Myocyte (in vitro differentiated cells): ENCODE measurements around the gene RFLNA. TPM values are rescaled to one million over a fixed set of nuclear protein-coding genes. Genes with fewer than 3 reads are reported as not detected.
A peak's percentile ranks its signal among the peaks of the same experiment; 100 is the strongest.
"Not testable (repeated sequence)": the region's sequence is repeated elsewhere in the genome, so short reads cannot be mapped to it uniquely, and the experiment has no call there.

ENCODE experiments used
- DNase-seq: peaks from one replicate; pipeline ENCODE4 v3.0.0-alpha.2; 2012; ENCODE audit warnings: low read depth
- total RNA-seq: library from RNA; depleted of rRNA; stranded (reverse); fragments of >200 nt; gene quantifications from 2 replicates; pipeline ENCODE4 v1.2.3, GENCODE V29; 2014

RFLNA gene
- total RNA-seq, 1 donor from 2014 or later: 4.9 TPM

DNA sequence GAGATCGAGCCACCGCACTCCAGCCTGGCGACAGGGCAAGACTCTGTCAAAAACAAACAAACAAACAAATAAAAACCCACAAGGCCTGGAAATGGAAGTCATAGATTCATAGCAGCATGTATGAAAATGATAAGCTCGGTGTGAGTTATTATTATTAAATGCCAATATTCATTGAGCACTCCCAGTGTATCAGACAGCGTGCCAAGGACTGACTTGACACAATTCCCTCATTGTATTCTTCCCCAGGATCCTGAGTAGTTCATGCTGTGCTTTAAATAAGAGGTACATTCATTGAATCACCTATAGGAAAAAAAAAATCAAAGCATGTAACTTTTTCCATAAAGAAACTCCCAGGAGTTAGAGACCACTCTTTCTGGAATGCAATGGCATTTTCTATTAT lies 12.6 kb upstream of the RFLNA start:
- DNase-seq: no peak

GRCh38 chr12:124283326-124283725 lies 11.6 kb upstream of the RFLNA start:
- no peak for DNase-seq

DNA sequence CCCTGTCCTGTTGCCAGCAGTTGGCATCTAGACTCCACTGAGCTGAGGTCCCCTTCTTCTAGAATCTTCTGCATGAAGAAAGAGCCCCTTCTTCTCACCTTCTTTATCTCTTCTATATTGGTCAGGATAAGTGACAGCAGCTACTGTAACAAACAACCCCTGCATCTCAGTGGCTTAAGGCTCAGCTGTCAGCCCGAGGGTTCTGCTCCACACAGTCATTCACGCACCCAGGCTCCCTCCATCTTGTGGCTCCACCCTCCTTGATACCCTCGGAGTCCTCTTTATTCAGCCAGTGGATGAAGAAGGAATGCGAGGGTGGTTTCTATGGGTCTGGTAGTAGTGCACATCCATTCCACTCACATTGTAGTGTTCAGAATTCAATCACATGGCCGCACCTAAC lies 10.5 kb upstream of the RFLNA start:
- DNase-seq: no peak

DNA sequence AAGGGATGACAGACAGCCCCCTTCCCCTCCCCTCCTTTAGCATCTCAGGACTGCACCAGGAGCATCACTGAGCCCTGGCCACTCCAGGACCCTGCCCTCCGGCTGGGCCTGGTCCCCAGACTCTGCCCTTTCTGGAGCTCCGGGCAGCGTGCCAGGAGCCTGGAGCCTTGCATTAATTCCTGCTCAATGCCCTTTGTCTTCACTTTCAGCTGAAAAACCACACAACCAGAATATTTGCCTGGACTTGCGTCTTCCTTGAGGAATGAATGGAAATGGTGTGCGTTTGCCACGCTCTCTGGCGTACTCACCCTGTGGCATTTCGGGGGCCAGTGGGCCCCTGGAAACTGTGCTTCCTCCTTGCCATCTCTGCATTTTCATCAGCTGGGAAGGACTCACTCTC lies 8.5 kb upstream of the RFLNA start:
- no peak for DNase-seq

DNA sequence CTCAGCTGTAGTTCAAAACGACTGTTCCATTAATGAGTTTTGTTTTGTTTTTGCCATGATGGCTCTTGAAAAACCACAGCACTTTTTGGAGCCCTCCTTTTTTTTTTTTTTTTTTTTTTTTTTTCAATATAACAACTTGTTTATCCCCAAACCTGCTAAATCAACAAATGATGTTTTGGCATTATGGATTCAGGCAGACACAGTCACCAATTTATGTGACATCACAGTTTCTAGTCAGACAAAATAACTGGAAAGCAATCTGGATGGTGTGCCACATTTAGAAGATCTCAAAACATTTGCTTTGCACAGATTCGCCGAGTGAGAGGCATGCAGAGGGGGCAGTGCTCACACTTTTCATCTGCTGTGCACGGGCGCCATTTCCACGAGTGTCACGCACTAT lies 7.9 kb upstream of the RFLNA start:
- no peak for DNase-seq

GRCh38 chr12:124289634-124290600 lies 5.0 kb upstream of the RFLNA start:
- peak; percentile 94 for DNase-seq

- DNase-seq: no peak
Measured at GRCh38 chr12:124292385-124292784, 2.5 kb upstream of the RFLNA start.

DNA sequence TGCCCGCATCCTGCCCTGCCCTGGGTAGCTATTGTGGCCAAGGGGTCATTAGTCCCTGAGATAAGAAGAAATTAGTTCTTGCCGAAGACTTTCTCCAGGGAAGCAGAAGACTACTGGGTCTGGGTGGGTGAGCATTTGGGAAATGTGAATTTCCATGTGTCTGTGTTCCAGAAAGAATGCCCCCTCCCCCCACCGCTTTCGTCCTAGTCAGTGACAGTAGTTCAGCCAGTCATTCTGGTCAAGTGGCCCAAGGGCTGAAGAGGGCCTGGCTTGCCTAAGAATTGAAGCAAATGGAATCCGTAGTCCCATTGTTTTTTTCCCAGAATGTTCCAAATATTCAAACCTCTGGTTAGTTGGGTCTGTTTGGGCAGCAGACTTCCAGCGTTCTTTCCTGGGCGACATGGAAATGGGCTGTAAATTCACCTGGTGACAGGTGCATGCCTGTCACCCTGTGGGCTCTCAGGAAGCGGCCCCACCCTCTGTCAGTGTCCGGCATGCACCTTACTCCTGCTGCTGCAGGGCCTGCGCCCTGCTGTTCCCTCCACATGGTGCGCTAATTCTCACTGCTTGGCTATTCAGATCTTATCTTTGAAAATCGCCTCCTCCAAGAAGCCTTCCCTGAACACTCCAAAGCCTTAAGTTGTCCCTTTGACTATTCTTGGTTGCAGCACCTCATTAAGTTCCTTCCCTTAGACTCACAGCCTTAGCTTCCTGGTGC lies 1.4 kb upstream of the RFLNA start:
- DNase-seq: no peak

DNA sequence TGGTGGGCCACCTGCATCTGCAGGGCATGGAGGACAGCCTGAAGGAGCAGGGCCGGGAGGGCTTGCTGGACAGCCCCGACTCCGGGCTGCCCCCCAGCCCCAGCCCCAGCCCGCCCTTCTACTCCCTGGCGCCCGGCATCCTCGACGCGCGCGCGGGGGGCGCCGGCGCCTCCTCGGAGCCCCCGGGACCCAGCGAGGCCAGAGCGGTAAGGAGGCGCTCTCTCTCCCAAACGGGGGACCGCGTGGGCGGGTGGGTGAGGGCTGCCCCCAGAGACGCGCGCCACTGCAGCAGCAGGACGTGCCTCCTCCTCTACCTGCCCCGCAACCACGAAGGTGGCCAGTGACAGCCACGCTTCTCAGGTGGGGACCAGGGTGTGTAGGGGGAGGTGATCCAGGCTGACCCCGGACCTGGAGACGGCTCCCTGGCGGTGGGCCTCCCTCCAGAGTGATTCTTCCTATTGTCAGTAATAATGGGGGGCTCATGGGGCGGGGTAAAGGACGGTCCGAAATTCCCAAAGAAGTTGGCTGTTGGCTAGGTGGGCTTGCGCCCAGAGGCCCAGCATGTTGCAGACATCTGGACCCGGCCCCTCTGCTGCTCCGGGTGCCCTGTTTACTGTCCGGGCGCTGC lies 652 bp downstream of the RFLNA start:
- no peak for DNase-seq

- DNase-seq: no peak
Measured at GRCh38 chr12:124296295-124296915, 1.5 kb downstream of the RFLNA start.

DNA sequence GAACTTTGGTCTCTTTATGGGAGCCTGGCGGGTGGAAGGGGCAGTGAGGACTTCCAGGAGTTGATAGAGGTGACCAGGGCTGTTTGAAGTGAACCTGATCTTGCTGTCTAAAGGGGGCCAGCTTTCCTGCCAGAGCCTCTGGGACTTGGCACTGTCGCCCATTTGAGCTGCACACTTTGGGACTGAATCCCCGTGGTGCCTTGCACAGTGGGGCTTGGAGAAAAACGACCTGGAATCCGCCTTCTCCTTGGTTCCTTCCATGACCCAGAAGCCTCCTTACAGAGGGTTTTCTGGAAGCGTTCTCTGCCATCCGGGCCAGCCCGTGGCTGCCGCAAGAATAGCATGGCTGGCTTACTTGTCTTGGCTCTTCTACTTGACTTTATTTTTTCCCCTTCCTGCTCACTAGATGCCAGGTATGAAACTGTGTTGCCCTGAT lies 2.0 kb downstream of the RFLNA start:
- no peak for DNase-seq

GRCh38 chr12:124297389-124297788 lies 2.5 kb downstream of the RFLNA start:
- DNase-seq: no peak

DNA sequence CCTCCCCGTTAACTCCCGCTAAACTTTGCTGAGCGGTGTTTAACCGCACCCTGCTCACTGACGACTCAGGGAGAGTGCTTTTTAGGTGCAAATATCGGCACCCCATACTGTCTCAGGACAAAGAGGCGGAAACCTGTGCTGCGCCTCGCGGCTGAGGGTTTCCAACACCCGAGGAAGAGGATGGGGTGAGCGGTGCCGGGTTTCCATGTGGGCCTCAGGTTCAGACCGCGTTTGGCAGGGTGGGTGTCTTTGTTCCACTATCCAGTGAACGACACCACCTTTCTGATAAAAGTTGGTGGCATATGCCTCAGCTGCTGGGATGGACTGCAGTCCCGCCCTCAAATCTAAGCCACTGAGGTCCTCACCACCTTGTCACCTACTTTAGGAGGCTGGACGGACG lies 3.0 kb downstream of the RFLNA start:
- DNase-seq: no peak

DNA sequence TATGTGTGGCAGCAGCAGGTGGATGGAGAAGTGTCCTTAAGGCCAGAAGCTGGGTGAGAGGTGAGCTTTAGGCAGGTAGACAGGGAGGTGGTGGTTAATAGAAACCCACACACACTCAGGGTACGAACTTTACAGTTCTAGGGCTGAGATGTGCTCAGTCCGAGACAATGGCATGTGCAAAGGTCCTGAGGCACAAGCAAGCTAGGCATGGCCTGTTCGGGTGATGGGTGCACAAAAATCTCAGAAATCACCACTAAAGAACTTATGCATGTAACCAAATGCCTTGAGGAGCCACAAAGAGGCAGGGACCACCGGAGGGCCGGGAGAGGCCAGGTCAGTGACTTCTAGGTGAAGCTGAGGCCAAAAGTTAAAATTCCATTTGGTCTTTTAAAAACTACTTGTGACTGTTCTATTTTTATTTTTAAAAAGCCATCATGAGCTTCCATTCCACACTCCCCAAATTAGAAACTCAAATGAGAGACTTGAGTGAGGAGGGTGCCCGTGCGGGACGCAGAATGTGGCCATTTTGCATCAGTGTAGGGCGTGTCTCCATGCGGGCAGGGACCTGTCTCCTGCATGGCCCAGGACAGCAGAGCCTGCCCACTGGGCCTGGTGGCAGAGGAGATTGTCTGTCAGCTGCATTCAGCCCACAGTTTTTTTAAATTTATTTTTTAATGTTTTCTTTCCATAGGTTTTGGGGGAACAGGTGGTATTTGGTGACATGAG lies 4.0 kb downstream of the RFLNA start:
- DNase-seq: no peak

- no peak for DNase-seq
Measured at GRCh38 chr12:124299628-124300388, 4.9 kb downstream of the RFLNA start.

DNA sequence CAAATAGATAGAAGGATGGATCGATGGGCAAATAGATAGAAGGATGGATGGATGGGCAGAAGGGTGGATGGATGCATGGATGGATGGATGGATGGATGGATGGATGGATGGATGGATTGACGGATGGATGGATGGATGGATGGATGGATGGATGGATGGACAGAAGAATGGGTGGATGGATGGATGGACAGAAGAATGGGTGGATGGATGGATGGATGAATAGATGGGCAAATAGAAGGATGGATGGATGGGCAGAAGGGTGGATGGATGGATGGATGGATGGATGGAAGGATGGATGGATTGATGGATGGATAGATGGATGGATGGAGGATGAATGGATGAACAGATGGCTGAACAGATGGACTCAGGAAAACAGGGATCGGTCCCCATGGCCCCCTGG lies 5.8 kb downstream of the RFLNA start:
- not testable (repeated sequence) for DNase-seq

- no peak for DNase-seq
Measured at GRCh38 chr12:124301084-124301654, 6.3 kb downstream of the RFLNA start.

DNA sequence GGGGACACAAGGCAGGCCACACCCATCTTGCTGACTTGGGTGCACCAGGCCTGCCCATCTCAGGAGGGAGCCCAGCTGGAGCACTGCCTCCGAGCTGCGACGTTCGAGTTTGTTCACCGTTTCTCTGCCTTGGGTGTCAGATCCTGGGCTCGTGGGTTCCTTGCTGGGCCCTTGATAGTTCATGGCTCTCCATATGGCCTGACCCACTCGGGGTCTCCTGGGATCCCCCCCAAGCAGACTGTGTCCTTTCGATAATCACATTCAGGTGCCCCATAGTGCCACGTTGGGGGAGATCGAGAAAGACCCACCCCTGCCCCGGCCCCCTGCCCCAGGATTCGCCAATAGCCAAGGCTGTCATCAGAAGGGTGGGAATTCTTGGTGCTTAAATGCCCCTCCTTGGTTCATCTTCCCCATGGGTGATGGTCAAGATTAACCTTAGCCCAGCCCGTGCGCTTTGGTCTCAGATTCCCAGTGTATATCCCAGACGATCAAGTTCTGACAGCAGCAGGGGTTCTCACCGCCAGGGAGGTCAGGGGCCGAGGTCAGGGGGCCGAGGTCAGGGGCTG lies 7.4 kb downstream of the RFLNA start:
- no peak for DNase-seq
